HEK293T (cell line): ENCODE measurements around the gene PCBP2.

Experiments
- FOXA1 ChIP-seq: fragments of 450-650 bp; IDR thresholded peaks from 2 replicates; pipeline ENCODE4 v1.6.1; 2016; ENCODE audit warnings: mild to moderate bottlenecking
- HDGF ChIP-seq: fragments of 450-650 bp; IDR thresholded peaks from 2 replicates; pipeline ENCODE4 v1.6.1; 2017; ENCODE audit warnings: antibody characterized with exemption, borderline replicate concordance
- LEF1 ChIP-seq: fragments of 450-650 bp; IDR thresholded peaks from 2 replicates; pipeline ENCODE4 v1.6.1; 2017; ENCODE audit warnings: mild to moderate bottlenecking, borderline replicate concordance
- NFRKB ChIP-seq: fragments of 450-650 bp; IDR thresholded peaks from 2 replicates; pipeline ENCODE4 v1.6.1; 2016; ENCODE audit warnings: mild to moderate bottlenecking, moderate library complexity
- SP1 ChIP-seq: fragments of 450-650 bp; IDR thresholded peaks from 2 replicates; pipeline ENCODE4 v1.6.1; 2017
- SUZ12 ChIP-seq: fragments of 450-650 bp; IDR thresholded peaks from 2 replicates; pipeline ENCODE4 v1.6.1; 2016; ENCODE audit warnings: mild to moderate bottlenecking

- TF ChIP-seq LEF1 (no peak), NFRKB (no peak), FOXA1 (no peak), SUZ12 (no peak), HDGF (no peak), SP1 (no peak)
Observed at GRCh38 chr12:53427905-53428594, 23.9 kb upstream of the PCBP2 start.
